Hematopoietic multipotent progenitor cell treated with erythropoietin and hydrocortisone succinate and interleukin-3 and kit ligand, for 8 days (in vitro differentiated cells): ENCODE data around the gene GALNT18.

Source experiments
- DNase-seq: peaks from one replicate; pipeline ENCODE4 v3.0.0-alpha.2; 2015

GALNT18 gene

GRCh38 chr11:11525283-11525682 is 96.5 kb downstream of the GALNT18 start:
- DNase-seq, result no peak

GRCh38 chr11:11524436-11525061 is 97.3 kb downstream of the GALNT18 start:
- no peak for DNase-seq

DNA sequence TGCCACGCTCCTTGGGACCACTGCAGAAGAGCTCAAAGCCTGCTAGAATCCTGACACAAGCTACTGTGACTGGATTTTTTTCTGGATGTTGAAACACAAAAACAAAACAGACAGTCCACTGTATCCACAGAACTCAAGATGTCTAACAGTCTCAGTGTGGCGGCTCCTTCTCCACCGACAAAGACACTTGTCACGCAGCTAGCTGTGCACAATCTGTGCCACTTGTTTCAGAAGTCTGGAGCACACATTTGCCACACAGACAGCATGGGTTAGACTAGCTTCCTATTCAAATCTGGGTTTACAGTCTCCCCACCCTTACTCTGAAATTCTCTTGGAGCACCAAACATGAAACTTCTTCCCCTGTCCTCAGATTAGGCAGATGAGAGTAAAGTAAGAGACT is 99.2 kb downstream of the GALNT18 start:
- no peak for DNase-seq

DNA sequence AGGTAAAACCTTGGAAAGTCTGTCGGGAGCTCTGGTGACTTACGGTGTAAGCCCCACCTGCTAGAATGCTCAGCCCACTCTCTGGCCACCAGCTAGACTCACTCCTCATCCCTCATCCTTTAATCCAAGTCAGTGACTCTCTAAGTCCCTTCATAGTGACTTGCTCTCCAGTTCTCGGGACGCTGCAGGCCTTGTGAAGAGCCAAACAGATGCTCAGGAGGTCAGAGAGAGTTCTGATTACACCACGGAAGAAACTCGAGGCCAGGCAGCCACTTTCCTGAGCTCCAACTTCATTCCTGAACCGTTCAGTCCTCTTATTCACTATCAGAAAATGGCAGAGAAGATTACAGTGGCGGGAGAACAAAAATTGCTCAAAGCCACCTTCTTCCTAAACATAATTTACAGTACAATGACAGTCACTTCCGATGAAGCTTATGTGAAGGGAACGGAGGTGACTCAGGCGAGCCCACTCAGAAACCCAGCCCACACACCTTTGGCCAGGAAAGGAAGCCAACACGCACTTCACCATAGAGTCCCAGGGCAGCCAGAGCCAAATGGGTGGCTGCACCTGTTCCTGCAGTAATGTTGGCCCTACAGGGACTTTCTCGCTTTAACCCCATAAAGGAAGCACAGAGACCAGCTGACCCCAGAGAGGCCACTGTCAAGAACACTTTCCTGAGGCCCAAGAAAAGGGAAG is 100.4 kb downstream of the GALNT18 start:
- DNase-seq, result no peak

DNA sequence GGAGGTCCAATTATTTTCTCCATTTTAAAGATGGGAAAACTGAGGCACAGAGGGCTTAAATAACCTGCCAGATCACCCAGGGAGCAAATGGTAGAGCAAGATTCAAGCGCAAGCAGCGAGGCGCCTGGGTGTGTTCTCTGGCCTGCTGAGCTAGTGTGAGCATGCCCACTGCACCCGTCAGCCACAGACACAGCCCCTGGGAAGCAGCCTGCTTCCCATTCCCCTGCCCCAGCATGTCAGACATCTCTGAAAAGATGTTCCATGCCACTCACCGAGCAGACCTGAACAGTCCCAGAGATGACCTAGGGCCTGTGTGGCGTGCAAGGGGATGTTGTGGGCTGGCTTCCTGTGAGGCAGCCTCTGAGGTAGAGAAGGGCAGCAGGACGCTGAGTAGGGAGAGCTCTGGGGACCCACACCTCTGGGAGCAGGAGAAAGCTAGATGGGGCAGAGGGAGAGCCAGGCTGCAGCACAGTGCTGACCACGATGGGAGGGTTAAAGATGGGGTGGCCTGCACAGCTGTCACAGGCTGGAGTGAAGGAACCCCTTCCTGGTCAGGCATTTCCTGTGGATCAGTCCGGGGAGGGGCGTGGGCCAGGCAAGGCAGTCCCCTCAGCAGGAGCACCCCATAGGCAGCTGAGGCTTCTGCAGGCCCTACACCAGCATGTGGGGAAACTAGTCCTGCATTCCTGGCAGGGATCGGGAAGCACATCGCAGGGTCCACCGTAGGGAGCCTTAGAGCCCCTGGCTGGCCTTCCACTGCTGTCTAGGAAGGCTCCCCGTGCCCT is 101.4 kb downstream of the GALNT18 start:
- no peak for DNase-seq

GRCh38 chr11:11519184-11519583 is 102.6 kb downstream of the GALNT18 start:
- no peak for DNase-seq

DNA sequence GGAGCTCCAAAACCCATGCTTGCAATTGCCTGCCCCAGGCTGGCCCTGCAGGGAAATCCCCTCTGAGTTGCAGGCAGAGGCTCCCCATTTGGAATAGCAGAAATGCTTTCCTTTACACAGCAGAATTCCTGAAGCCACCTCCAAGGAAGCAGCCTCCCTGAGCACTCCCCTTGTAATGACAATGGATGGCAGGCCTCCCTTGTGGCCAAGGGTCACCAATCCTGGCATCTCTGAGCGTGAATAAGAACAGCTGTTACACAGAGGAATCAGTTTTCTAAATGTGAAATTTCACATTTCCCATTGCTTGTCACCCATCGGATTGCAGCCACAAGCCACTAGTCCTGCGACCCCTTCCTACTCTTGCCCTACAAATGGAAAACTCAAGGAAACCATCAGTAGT is 107.6 kb downstream of the GALNT18 start:
- no peak for DNase-seq

DNA sequence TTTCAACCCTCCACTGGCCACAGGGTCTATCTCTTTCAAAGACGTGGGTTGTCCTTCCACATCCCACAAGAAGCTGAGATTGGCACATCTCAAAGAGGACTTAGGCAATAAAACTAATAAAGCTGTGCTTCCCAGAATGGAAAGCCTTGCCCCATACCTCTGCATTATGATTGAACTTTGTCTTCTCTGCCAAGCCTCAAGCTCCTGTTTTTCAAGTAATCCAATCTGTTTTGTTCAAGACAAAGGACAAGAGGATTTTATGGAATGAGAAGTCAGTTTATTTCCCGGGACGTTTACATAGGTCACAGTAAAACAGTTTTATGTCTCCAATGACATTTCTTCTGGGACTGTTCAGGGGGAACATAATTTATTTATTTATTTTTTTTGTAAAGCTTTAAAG is 108.4 kb downstream of the GALNT18 start:
- DNase-seq, result no peak

DNA sequence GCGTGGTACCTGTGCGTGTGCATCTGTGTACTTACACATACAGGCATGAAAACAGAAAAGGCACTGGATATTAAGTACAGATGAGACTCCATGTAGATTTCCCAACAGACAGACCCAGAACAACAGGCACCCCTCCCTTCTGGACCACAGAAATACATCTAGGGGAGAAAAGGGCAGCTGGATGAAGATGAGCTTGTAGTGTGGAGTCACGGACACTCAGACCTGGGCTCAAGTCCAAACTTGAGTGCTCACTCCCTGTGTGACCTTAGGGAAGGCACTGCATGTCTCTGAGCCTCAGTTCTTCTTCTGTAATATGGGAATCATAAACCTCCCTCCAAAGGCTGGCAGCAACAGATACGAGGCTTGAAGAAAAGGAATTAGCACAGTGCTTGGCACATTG is 108.9 kb downstream of the GALNT18 start:
- DNase-seq, result no peak

- DNase-seq, result no peak
Measured at GRCh38 chr11:11512502-11512901, 109.3 kb downstream of the GALNT18 start.

- no peak for DNase-seq
Measured at GRCh38 chr11:11512090-11512489, 109.7 kb downstream of the GALNT18 start.

GRCh38 chr11:11510939-11511338 is 110.9 kb downstream of the GALNT18 start:
- no peak for DNase-seq

- DNase-seq, result no peak
Measured at GRCh38 chr11:11505692-11506091, 116.1 kb downstream of the GALNT18 start.

GRCh38 chr11:11505190-11505589 is 116.6 kb downstream of the GALNT18 start:
- DNase-seq, result no peak

DNA sequence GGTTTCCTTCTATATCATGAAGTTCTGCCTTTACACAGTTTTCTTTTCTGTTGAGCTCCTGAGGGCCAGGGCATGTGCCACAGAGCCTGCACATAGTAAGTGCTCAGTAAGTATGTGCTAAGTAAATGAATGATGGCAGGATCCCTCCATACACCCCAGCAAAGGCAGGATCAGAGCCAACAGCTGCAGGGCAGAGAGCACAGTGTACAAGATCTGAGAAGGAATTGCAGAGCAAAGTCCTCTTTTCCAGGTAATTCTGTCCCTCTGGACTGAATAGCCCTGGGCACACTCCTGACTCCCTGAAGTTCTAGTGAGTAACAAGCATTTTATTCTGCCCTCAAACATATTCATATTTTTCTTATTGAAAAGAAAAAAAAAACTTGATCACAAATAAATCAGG is 117.7 kb downstream of the GALNT18 start:
- DNase-seq, result no peak

DNA sequence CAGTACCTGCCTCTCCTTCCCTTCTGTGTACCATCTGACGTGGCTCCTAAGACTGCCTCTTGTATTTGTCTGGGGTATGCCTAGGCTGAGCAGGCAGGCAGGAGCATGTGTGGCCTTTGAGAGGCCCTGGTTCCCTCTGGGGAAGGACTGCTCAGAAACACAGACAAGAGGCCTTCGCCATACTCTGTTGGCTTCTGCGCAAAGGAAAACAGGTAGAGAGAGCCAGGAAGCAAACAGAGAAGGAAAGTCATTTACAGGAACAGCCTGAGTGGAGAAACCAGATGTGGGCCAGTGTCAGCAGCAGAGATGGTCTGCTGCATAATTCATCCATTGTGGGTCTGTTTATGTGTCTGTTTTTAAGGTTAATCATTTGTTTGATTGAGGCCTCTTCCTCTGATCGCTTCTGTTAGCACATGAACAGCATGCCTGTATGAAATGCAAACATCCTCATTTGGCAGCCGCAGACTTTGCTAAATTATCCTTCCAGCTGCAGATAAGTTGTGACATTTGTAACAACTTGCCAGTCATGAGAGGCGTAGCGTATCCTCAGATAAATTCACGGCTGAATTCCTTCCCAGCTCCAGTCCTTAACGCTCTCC is 119.4 kb downstream of the GALNT18 start:
- no peak for DNase-seq

GRCh38 chr11:11501546-11502262 is 120.1 kb downstream of the GALNT18 start:
- no peak for DNase-seq

DNA sequence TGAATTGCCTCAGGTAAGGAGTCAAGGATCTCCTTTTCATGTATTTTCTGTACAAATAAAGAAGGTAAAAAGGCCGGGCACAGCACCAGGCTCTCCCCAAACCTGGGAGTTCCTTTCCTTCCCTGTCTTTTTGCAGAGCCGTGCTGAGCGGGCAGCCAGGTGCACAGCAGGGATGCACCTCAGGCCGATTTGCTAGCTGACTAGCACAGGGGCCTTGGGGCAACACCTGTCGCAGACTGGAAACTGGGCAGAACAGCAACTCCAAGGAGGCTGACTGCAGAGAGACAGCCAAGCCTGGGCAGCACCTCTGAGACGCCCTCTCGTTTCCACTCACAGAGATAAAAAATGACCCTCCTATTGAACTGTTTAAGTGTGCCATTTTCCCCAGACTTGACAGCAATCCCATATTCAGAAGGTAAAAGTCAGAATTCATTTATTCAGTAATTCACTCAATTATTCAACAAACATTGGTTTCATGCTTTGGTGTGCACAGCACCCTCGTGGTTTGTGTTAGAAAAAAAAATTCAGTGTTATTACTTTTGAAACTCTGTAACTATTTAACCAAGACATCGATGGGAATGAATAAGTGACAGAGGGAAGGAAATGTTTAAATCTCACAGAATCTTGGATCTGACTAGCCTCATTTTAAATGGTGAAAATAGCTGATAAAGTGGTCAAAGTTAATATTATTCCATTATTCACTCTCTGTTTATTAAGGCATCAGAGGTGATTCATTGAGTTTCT is 120.9 kb downstream of the GALNT18 start:
- DNase-seq, result no peak

DNA sequence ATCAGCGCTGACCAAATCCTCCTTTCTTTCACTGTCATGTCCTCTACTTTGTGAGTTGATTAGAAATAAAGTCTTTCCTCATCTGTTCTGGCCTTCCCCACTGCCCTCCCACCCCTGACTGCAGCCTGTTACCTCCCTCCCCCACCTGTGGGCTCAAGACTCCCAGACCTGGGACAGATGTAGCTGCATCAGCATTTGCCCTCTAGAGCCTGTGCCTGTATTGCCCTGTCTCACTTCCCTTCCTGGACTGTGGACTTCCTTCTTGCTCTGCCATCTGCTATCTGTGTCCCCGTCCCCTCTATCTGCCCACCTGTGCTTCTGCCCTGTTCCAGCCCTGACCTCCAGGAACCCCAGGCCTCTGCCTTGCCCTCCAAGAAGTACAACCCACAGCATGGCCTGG is 122.5 kb downstream of the GALNT18 start:
- DNase-seq, result no peak

DNA sequence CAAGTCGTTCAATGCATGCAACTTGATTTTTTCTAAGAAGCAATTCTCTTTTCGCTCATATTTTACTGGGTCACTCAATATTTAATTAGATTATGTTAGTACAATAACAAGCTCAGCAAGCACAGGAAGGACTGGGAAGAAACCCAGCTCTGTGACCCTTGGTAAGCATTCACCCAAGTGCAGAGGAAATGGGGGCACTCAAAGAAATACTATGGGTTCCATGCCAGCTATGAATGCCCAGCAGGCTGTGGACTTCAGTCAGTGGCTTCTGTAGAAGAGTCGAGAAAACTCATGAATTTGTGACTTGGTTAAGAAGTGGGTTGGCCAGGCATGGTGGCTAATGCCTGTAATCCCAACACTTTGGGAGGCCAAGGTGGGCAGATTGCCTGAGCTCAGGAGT is 123.6 kb downstream of the GALNT18 start:
- no peak for DNase-seq

- no peak for DNase-seq
Measured at GRCh38 chr11:11496879-11497278, 124.9 kb downstream of the GALNT18 start.

GRCh38 chr11:11494348-11494747 is 127.5 kb downstream of the GALNT18 start:
- DNase-seq, result no peak
